ENCODE results near the gene SLC11A1. TPM values are rescaled to one million over a fixed set of nuclear protein-coding genes. Genes with fewer than 3 reads are reported as not detected.

The SLC11A1 gene
- total RNA-seq, 1 donor from 2014 or later, result not detected

- no peaks in the 10 kb centered on the region for H3K9me3 Mint-ChIP-seq (ENCODE audit: unreplicated experiment)
These were observed 24.6 kb upstream of the SLC11A1 start for GRCh38 chr2:218357236-218358177.

GRCh38 chr2:218360453-218360852 is 21.6 kb upstream of the SLC11A1 start:
- no peaks in the 10 kb centered on the region for H3K27me3 Mint-ChIP-seq (ENCODE audit: unreplicated experiment)
- H3K4me3 Mint-ChIP-seq (ENCODE audit: unreplicated experiment), result no peak overlapping the region
- TF ChIP-seq, protein P1, sequence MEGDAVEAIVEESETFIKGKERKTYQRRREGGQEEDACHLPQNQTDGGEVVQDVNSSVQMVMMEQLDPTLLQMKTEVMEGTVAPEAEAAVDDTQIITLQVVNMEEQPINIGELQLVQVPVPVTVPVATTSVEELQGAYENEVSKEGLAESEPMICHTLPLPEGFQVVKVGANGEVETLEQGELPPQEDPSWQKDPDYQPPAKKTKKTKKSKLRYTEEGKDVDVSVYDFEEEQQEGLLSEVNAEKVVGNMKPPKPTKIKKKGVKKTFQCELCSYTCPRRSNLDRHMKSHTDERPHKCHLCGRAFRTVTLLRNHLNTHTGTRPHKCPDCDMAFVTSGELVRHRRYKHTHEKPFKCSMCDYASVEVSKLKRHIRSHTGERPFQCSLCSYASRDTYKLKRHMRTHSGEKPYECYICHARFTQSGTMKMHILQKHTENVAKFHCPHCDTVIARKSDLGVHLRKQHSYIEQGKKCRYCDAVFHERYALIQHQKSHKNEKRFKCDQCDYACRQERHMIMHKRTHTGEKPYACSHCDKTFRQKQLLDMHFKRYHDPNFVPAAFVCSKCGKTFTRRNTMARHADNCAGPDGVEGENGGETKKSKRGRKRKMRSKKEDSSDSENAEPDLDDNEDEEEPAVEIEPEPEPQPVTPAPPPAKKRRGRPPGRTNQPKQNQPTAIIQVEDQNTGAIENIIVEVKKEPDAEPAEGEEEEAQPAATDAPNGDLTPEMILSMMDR (IDR thresholded peaks at IDR 0.05; ENCODE audit: unreplicated experiment), result no peak
- H3K4me1 Mint-ChIP-seq (ENCODE audit: unreplicated experiment), result peaks cover 3% of the 10 kb centered on the region
- no peak for DNase-seq (ENCODE audit: low spot score)
- no peak overlapping the region for H3K27ac Mint-ChIP-seq (ENCODE audit: unreplicated experiment)
- H3K9me3 Mint-ChIP-seq (ENCODE audit: unreplicated experiment), result no peaks in the 10 kb centered on the region
- no peaks in the 10 kb centered on the region for H3K36me3 Mint-ChIP-seq (ENCODE audit: low read depth, unreplicated experiment)

More at GRCh38 chr2:218357236-218358177, 24.6 kb upstream of the SLC11A1 start:
- no peak for DNase-seq (ENCODE audit: low spot score)
- Mint-ChIP-seq H3K4me1 (ENCODE audit: unreplicated experiment) (no peaks in the 10 kb centered on the region), H3K36me3 (ENCODE audit: low read depth, unreplicated experiment) (no peaks in the 10 kb centered on the region), H3K27ac (ENCODE audit: unreplicated experiment) (no peak overlapping the region), H3K27me3 (ENCODE audit: unreplicated experiment) (no peaks in the 10 kb centered on the region), H3K4me3 (ENCODE audit: unreplicated experiment) (no peak overlapping the region)
- TF ChIP-seq, protein P1 (IDR thresholded peaks at IDR 0.05; ENCODE audit: unreplicated experiment), result no peak

GRCh38 chr2:218362606-218363005 is 19.5 kb upstream of the SLC11A1 start:
- Mint-ChIP-seq H3K27ac (ENCODE audit: unreplicated experiment) (no peak overlapping the region), H3K4me1 (ENCODE audit: unreplicated experiment) (peaks cover 3% of the 10 kb centered on the region), H3K4me3 (ENCODE audit: unreplicated experiment) (no peak overlapping the region), H3K36me3 (ENCODE audit: low read depth, unreplicated experiment) (no peaks in the 10 kb centered on the region), H3K27me3 (ENCODE audit: unreplicated experiment) (peaks cover 3% of the 10 kb centered on the region), H3K9me3 (ENCODE audit: unreplicated experiment) (no peaks in the 10 kb centered on the region)
- TF ChIP-seq, protein P1 (IDR thresholded peaks at IDR 0.05; ENCODE audit: unreplicated experiment), result no peak
- no peak for DNase-seq (ENCODE audit: low spot score)

DNA sequence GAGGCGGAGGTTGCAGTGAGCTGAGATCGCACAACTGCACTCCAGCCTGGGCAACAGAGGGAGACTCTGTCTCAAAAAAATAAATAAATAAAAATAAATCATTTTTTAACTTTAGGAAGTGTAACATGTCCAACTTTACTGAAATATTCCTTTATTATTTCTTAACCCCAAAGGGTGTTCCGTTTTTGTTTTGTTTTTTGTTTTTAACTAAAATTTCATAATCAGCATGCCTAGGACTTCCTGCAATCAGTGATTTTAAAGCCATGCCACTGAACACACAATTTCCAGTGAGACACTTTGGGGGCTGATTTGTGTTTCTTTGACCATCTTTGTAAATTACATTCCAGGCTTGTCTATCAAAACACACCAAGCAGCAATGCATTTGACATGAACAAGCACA is 18.3 kb upstream of the SLC11A1 start:
- no peaks in the 10 kb centered on the region for H3K36me3 Mint-ChIP-seq (ENCODE audit: low read depth, unreplicated experiment)
- H3K27me3 Mint-ChIP-seq (ENCODE audit: unreplicated experiment), result peaks cover 3% of the 10 kb centered on the region
- H3K9me3 Mint-ChIP-seq (ENCODE audit: unreplicated experiment), result no peaks in the 10 kb centered on the region
- DNase-seq (ENCODE audit: low spot score), result no peak
- peaks cover 3% of the 10 kb centered on the region for H3K4me1 Mint-ChIP-seq (ENCODE audit: unreplicated experiment)
- H3K27ac Mint-ChIP-seq (ENCODE audit: unreplicated experiment), result no peak overlapping the region
- TF ChIP-seq, protein P1 (IDR thresholded peaks at IDR 0.05; ENCODE audit: unreplicated experiment), result no peak
- H3K4me3 Mint-ChIP-seq (ENCODE audit: unreplicated experiment), result no peak overlapping the region

DNA sequence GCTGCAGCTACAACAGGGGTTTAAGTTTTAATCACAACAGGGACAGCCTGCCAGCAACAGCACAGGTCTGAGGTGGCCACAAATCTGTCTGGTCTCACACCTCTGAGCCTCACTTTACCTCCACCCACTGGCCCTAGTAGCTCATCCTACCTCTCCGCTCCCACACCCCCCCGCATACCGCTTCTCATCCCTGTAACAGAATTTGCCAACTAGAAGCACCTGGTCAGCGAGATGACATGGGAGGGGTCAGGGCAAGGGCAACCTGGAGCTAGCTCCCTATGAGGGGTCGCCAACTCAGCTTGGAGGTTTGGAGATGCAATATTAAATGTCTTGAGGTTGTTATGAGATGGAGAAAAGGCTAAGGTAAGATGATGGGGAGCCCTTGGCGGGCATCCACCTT is 17.9 kb upstream of the SLC11A1 start:
- Mint-ChIP-seq H3K36me3 (ENCODE audit: low read depth, unreplicated experiment) (no peaks in the 10 kb centered on the region), H3K4me3 (ENCODE audit: unreplicated experiment) (no peak overlapping the region), H3K4me1 (ENCODE audit: unreplicated experiment) (peaks cover 4% of the 10 kb centered on the region), H3K9me3 (ENCODE audit: unreplicated experiment) (no peaks in the 10 kb centered on the region), H3K27me3 (ENCODE audit: unreplicated experiment) (peaks cover 5% of the 10 kb centered on the region), H3K27ac (ENCODE audit: unreplicated experiment) (no peak overlapping the region)
- TF ChIP-seq, protein P1 (IDR thresholded peaks at IDR 0.05; ENCODE audit: unreplicated experiment), result no peak
- no peak for DNase-seq (ENCODE audit: low spot score)
